Neural progenitor cell (in vitro differentiated cells): ENCODE data around the gene PPM1D.

Experiments
- CTCF ChIP-seq: fragments of 200-600 bp; sonication (generic); IDR thresholded peaks from 2 replicates; pipeline ENCODE4 v1.5.1; 2017; ENCODE audit warnings: antibody characterized with exemption, mild to moderate bottlenecking
- EZH2 ChIP-seq: fragments of 200-600 bp; sonication (generic); IDR thresholded peaks from 2 replicates; pipeline ENCODE4 v1.6.1; 2017; ENCODE audit warnings: antibody characterized with exemption, mild to moderate bottlenecking, moderate library complexity
- EZH2phosphoT487 ChIP-seq: fragments of 200-600 bp; sonication (generic); IDR thresholded peaks from 2 replicates; pipeline ENCODE4 v1.6.1; 2017; ENCODE audit warnings: antibody characterized with exemption

- TF ChIP-seq EZH2 (no peak), CTCF (no peak), EZH2phosphoT487 (no peak)
These were observed 9.9 kb upstream of the PPM1D start for GRCh38 chr17:60590070-60590469.
